GM12878 (cell line): Measurements from ENCODE around the gene B9D2. TPM values are rescaled to one million over a fixed set of nuclear protein-coding genes. Genes with fewer than 3 reads are reported as not detected.

Experiments used
- ATAC-seq: fragments of 200-7000 bp; cut with Tn5 transposase; 3 replicates; pipeline ENCODE4 v1.9.1; 2020; ENCODE audit warnings: mild to moderate bottlenecking, moderate library complexity
- BruUV-seq: library from RNA; stranded (reverse); fragments of 400-500 nt; replicated peaks from 2 replicates; lab custom pipeline; 2021; lab: Mats Ljungman, UMichigan
- CTCF ChIA-PET: fragments of 300-600 bp; sonication (Branson Sonifier 250); formaldehyde crosslinking; extraction: SDS; loops from one replicate; lab custom pipeline; 2021; ENCODE audit warnings: inconsistent platforms; lab: Yijun Ruan, JAX
- POLR2A ChIA-PET: fragments of 350-600 bp; formaldehyde crosslinking; extraction: SDS; loops from one replicate; lab custom pipeline; 2021; ENCODE audit warnings: inconsistent platforms; lab: Charles Lee
- RAD21 ChIA-PET: fragments of 300-600 bp; sonication (Branson Sonifier 250); formaldehyde crosslinking; loops from one replicate; lab custom pipeline; 2023; ENCODE audit warnings: antibody characterized with exemption; ENCODE audit not compliant: unreplicated experiment; lab: Charles Lee
- SMC1A ChIA-PET: fragments of 300-600 bp; sonication (Branson Sonifier 250); formaldehyde crosslinking; loops from one replicate; lab custom pipeline; 2023; ENCODE audit not compliant: unreplicated experiment, uncharacterized antibody; lab: Charles Lee
- DNase-seq: peaks from one replicate; pipeline ENCODE4 v3.0.0-alpha.2; 2011; ENCODE audit warnings: low read depth, low spot score
- FAIRE-seq: peaks from 3 replicates; lab custom pipeline; 2011; peaks lifted over from hg19 to GRCh38; lab: Jason Lieb, UNC
- H2AFZ ChIP-seq: 2 replicates; pipeline ENCODE4 v1.6.0; 2011; ENCODE audit warnings: low read depth, low read length, control low read depth; ENCODE audit not compliant: control insufficient read depth
- H3K27ac ChIP-seq: 2 replicates; pipeline ENCODE4 v1.5.1; 2011; ENCODE audit warnings: control low read depth; ENCODE audit not compliant: control insufficient read depth, insufficient read depth
- H3K27me3 ChIP-seq, 2 experiments: replicated peaks in 1 of 2; 2 replicates each; pipeline versions ENCODE4 v1.6.0 to v1.6.1; 2011; ENCODE audit warnings: low read length in 1 of 2; ENCODE audit not compliant: control insufficient read depth in 2 of 2, insufficient read depth in 2 of 2
- H3K36me3 ChIP-seq, 2 experiments: 2 replicates each; pipeline ENCODE4 v1.5.1; 2011; ENCODE audit warnings: low read length in 1 of 2; ENCODE audit not compliant: control insufficient read depth in 2 of 2, insufficient read depth in 2 of 2
- H3K4me1 ChIP-seq: 2 replicates; pipeline ENCODE4 v1.6.1; 2011; ENCODE audit warnings: mild to moderate bottlenecking, low read length, moderate library complexity, mixed read lengths; ENCODE audit not compliant: control insufficient read depth, insufficient read depth
- H3K4me2 ChIP-seq: 2 replicates; pipeline ENCODE4 v1.6.0; 2011; ENCODE audit warnings: control low read depth; ENCODE audit not compliant: control insufficient read depth, insufficient read depth
- H3K4me3 ChIP-seq: fragments of 200-600 bp; sonication (generic); 2 replicates; pipeline ENCODE4 v1.5.1; 2016
- H3K79me2 ChIP-seq: 2 replicates; pipeline ENCODE4 v1.6.0; 2011; ENCODE audit warnings: low read length; ENCODE audit not compliant: control insufficient read depth, insufficient read depth
- H3K9ac ChIP-seq: 2 replicates; pipeline ENCODE4 v1.8.0; 2011; ENCODE audit warnings: low read length, control low read depth, mixed read lengths; ENCODE audit not compliant: control insufficient read depth, insufficient read depth
- H3K9me3 ChIP-seq: replicated peaks from 3 replicates; pipeline ENCODE4 v1.5.1; 2011; ENCODE audit warnings: mild to moderate bottlenecking, low read length; ENCODE audit not compliant: control insufficient read depth, insufficient read depth
- H4K20me1 ChIP-seq: 2 replicates; pipeline ENCODE4 v1.6.0; 2011; ENCODE audit not compliant: control insufficient read depth, insufficient read depth
- ESRRA ChIP-seq: IDR thresholded peaks from 2 replicates; pipeline ENCODE4 v1.6.1; 2012; ENCODE audit warnings: mild to moderate bottlenecking, low read length, improper control_type of control experiment
- KLF5 ChIP-seq: fragments of 450-650 bp; IDR thresholded peaks from 2 replicates; pipeline ENCODE4 v1.6.1; 2014; ENCODE audit warnings: mild to moderate bottlenecking; ENCODE audit not compliant: partially characterized antibody
- MEF2A ChIP-seq: IDR thresholded peaks from 2 replicates; pipeline ENCODE4 v1.6.1; 2011; ENCODE audit warnings: low read depth, mild to moderate bottlenecking, low read length, moderate library complexity; ENCODE audit not compliant: insufficient read depth
- POLR2A ChIP-seq: IDR thresholded peaks from 2 replicates; pipeline ENCODE4 v1.6.1; 2011; ENCODE audit warnings: low read depth, mild to moderate bottlenecking, low read length
- POLR2AphosphoS5 ChIP-seq: IDR thresholded peaks from 2 replicates; pipeline ENCODE4 v1.6.1; 2011; ENCODE audit warnings: mild to moderate bottlenecking, low read length, inconsistent platforms
- RFX5 ChIP-seq: IDR thresholded peaks from 2 replicates; pipeline ENCODE4 v1.6.1; 2011; ENCODE audit warnings: low read depth, low read length, improper control_type of control experiment
- WGBS: methylation state at CpG from one replicate; pipeline ENCODE4 v1.1.6; 2016; ENCODE audit warnings: low lambda C conversion rate; ENCODE audit not compliant: insufficient replicate concordance, insufficient coverage; ENCODE audit errors: missing lambda C conversion rate; 5-methylcytosine and 5-hydroxymethylcytosine counted together
- in situ Hi-C: fragments of 300-500 bp; cut with MboI; formaldehyde crosslinking; loops from 9 replicates; pipeline ENCODE4 v1.14.3; 2018; ENCODE audit warnings: mixed read lengths
- intact Hi-C: fragments of 100-400 bp; cut with micrococcal nuclease; formaldehyde crosslinking; loops from one replicate; pipeline ENCODE4 v1.14.2; 2022; ENCODE audit not compliant: unreplicated experiment
- polyA plus RNA-seq, 11 experiments: library from polyadenylated mRNA; depleted of rRNA in 4 of 11; unstranded in 6 of 11; stranded (reverse) in 5 of 11; fragments of >200 nt; fragmentation: Nextera tagmentation in 4 of 11; fragmentation: Illumina TruSeq in 1 of 11; extraction: Ambion mirVana in 4 of 11; extraction: Trizol in 1 of 11; gene quantifications; 1 replicate in 1 of 11; 2 replicates in 10 of 11; pipeline versions ENCODE4 v1.2.1 to v1.2.3, GENCODE V29; 2011 to 2016; ENCODE audit warnings: inconsistent platforms in 2 of 11, missing spikeins in 2 of 11, low read depth in 1 of 11
- total RNA-seq, 4 experiments: library from RNA; depleted of rRNA in 3 of 4; stranded (reverse); fragments of >200 nt in 3 of 4; fragmentation: Illumina TruSeq in 1 of 4; extraction: Trizol in 1 of 4; gene quantifications; 2 replicates each; pipeline versions ENCODE4 v1.2.1 to v1.2.3, GENCODE V29; 2013 to 2021
- TF ChIP-seq, protein P1 (sequence below): fragments of 450-650 bp; IDR thresholded peaks from 2 replicates; pipeline ENCODE4 v1.6.1; 2016; ENCODE audit warnings: mild to moderate bottlenecking, moderate library complexity, borderline replicate concordance
- TF ChIP-seq, protein P2 (sequence below): fragments of 450-650 bp; IDR thresholded peaks from 2 replicates; pipeline ENCODE4 v1.6.1; 2017; ENCODE audit warnings: mild to moderate bottlenecking, moderate library complexity

The B9D2 gene
- total and polyA plus RNA-seq, 10 of the 15 experiments (the other 5 are each of a cell fraction or from before 2014, with no cell fraction given): 2.4 to 12.4 (median 5.0) TPM

DNA sequence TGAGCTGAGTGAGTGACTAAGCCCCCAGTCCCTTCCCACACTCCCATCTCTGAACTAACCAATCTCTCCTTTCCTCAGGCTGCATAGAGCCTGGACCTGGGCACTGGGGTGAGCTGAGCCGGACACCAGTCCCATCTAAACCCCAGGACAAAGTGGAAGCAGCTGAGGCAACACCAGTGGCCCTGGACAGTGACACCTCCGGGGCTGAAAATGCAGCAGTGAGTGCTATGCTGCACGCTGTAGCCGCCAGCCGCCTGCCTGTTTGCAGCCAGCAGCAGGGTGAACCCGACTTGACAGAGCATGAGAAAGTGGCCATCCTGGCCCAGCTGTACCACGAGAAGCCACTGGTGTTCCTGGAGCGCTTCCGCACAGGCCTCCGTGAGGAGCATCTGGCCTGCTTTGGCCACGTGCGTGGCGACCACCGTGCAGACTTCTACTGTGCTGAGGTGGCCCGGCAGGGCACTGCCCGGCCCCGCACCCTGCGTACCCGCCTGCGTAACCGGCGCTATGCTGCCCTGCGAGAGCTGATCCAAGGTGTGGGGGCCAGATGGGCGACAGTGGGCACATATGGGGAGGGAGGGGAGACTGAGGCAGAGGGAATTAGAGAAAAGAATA lies 47.5 kb downstream of the B9D2 start:
- H3K79me2 ChIP-seq: peaks cover 10% of the 10 kb centered on the region
- no TSS peak for BruUV-seq
- H4K20me1 ChIP-seq: no peaks in the 10 kb centered on the region
- H3K9me3 ChIP-seq: no peaks in the 10 kb centered on the region
- H3K4me3 ChIP-seq: no peak overlapping the region
- FAIRE-seq (no peak), ATAC-seq (no peak), DNase-seq (no peak)
- 97% methylated on average over 24 of the region's 24 CpGs for WGBS
- ChIA-PET POLR2A (interaction anchor here (0.6 kb wide), 1 partner anchor 78 kb away, joined by 7 read pairs; no protein-coding TSS in a partner anchor), CTCF (interaction anchor here (1.2 kb wide), 1 partner anchor 7 kb away, joined by 3 read pairs; no protein-coding TSS in a partner anchor), RAD21 (no interaction called here), SMC1A (no interaction called here)
- H3K27ac ChIP-seq: no peak overlapping the region
- intact Hi-C loops (no loop called here), in situ Hi-C loops (no loop called here)
- H3K4me2 ChIP-seq: no peak overlapping the region
- no peak overlapping the region for H2AFZ ChIP-seq
- TF ChIP-seq RFX5: no peak
- TF ChIP-seq KLF5: no peak
- TF ChIP-seq POLR2A: peak; percentile 27; the same call in 1 of the 2 replicates
- no peak overlapping the region for H3K9ac ChIP-seq
- no peaks in the 10 kb centered on the region for H3K27me3 ChIP-seq
- peaks cover 19 to 25% of the 10 kb centered on the region in 2 experiments for H3K36me3 ChIP-seq
- no peaks in the 10 kb centered on the region for H3K4me1 ChIP-seq

DNA sequence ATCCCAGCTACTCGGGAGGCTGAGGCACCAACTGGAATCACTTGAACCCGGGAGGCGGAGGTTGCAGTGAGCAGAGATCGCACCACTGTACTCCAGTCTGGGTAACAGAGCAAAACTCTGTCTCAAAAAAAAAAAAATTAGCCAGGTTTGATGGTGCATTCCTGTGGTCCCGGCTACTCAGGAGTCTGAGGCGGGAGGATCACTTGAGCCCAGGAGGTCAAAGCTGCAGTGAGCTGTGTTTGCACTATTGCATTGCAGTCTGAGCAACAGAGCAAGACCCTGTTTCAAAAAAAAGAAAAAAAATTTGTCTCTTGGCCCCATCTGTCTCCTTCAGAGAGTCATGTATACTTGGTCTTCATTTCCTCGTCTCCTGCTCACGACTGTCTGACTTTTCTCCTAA lies 52.3 kb downstream of the B9D2 start:
- Histone ChIP-seq H3K9ac (no peak overlapping the region), H3K4me2 (peak overlapping the region; percentile 88), H3K27me3 (no peaks in the 10 kb centered on the region), H3K79me2 (peaks cover 35% of the 10 kb centered on the region), H3K36me3 (peaks cover 8% of the 10 kb centered on the region in 2 experiments), H4K20me1 (no peaks in the 10 kb centered on the region), H2AFZ (no peak overlapping the region), H3K27ac (no peak overlapping the region), H3K4me1 (peaks cover 28% of the 10 kb centered on the region), H3K4me3 (peak overlapping the region; percentile 98; the same call in 1 of the 2 replicates), H3K9me3 (no peaks in the 10 kb centered on the region)
- no TSS peak for BruUV-seq
- RAD21 ChIA-PET: interaction anchor here (0.9 to 4.8 kb wide), 2 partner anchors 47 to 237 kb away, joined by 3 to 42 read pairs; partner anchors contain the start of gene HNRNPUL1
- CTCF ChIA-PET: no interaction called here
- POLR2A ChIA-PET: no interaction called here
- FAIRE-seq: no peak
- intact Hi-C loops (loop anchor here (5.0 kb wide), 1 partner anchor 41 kb away; the partner anchor contains the start of gene TGFB1), in situ Hi-C loops (loop anchor here (5.0 kb wide), 1 partner anchor 109 kb away; no protein-coding TSS in a partner anchor)
- no peak for DNase-seq
- WGBS: 92% methylated on average over 8 of the region's 8 CpGs
- ATAC-seq: no peak
- SMC1A ChIA-PET: interaction anchor here (0.7 kb wide), 1 partner anchor 35 kb away, joined by 8 read pairs; no protein-coding TSS in a partner anchor
- TF ChIP-seq, protein P1, sequence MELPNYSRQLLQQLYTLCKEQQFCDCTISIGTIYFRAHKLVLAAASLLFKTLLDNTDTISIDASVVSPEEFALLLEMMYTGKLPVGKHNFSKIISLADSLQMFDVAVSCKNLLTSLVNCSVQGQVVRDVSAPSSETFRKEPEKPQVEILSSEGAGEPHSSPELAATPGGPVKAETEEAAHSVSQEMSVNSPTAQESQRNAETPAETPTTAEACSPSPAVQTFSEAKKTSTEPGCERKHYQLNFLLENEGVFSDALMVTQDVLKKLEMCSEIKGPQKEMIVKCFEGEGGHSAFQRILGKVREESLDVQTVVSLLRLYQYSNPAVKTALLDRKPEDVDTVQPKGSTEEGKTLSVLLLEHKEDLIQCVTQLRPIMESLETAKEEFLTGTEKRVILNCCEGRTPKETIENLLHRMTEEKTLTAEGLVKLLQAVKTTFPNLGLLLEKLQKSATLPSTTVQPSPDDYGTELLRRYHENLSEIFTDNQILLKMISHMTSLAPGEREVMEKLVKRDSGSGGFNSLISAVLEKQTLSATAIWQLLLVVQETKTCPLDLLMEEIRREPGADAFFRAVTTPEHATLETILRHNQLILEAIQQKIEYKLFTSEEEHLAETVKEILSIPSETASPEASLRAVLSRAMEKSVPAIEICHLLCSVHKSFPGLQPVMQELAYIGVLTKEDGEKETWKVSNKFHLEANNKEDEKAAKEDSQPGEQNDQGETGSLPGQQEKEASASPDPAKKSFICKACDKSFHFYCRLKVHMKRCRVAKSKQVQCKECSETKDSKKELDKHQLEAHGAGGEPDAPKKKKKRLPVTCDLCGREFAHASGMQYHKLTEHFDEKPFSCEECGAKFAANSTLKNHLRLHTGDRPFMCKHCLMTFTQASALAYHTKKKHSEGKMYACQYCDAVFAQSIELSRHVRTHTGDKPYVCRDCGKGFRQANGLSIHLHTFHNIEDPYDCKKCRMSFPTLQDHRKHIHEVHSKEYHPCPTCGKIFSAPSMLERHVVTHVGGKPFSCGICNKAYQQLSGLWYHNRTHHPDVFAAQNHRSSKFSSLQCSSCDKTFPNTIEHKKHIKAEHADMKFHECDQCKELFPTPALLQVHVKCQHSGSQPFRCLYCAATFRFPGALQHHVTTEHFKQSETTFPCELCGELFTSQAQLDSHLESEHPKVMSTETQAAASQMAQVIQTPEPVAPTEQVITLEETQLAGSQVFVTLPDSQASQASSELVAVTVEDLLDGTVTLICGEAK: no peak
- TF ChIP-seq MEF2A: no peak
- TF ChIP-seq ESRRA: no peak
- no peak for TF ChIP-seq POLR2AphosphoS5
- TF ChIP-seq, protein P2, sequence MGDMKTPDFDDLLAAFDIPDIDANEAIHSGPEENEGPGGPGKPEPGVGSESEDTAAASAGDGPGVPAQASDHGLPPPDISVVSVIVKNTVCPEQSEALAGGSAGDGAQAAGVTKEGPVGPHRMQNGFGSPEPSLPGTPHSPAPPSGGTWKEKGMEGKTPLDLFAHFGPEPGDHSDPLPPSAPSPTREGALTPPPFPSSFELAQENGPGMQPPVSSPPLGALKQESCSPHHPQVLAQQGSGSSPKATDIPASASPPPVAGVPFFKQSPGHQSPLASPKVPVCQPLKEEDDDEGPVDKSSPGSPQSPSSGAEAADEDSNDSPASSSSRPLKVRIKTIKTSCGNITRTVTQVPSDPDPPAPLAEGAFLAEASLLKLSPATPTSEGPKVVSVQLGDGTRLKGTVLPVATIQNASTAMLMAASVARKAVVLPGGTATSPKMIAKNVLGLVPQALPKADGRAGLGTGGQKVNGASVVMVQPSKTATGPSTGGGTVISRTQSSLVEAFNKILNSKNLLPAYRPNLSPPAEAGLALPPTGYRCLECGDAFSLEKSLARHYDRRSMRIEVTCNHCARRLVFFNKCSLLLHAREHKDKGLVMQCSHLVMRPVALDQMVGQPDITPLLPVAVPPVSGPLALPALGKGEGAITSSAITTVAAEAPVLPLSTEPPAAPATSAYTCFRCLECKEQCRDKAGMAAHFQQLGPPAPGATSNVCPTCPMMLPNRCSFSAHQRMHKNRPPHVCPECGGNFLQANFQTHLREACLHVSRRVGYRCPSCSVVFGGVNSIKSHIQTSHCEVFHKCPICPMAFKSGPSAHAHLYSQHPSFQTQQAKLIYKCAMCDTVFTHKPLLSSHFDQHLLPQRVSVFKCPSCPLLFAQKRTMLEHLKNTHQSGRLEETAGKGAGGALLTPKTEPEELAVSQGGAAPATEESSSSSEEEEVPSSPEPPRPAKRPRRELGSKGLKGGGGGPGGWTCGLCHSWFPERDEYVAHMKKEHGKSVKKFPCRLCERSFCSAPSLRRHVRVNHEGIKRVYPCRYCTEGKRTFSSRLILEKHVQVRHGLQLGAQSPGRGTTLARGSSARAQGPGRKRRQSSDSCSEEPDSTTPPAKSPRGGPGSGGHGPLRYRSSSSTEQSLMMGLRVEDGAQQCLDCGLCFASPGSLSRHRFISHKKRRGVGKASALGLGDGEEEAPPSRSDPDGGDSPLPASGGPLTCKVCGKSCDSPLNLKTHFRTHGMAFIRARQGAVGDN: no peak
